Measurements from ENCODE around the gene PCSK7.

The PCSK7 gene

GRCh38 chr11:117197006-117197405 lies 34.9 kb downstream of the PCSK7 start (continued):
- TF ChIP-seq ZNF626 (tag by site-specific recombination; IDR thresholded peaks at IDR 0.05) (no peak), ZNF248 (tag by site-specific recombination; IDR thresholded peaks at IDR 0.05) (no peak)

- H3K4me1 ChIP-seq (ENCODE audit: control insufficient read depth, insufficient read depth, low read length) = no peaks in the 10 kb centered on the region
- ChIA-PET CTCF (no interaction called here), POLR2A (no interaction called here)
- peaks cover 0 to 48% of the 10 kb centered on the region in 2 experiments; a peak in 1 of 3 replicates for H3K36me3 ChIP-seq (ENCODE audit: control insufficient read depth in 2 of 2, insufficient read depth in 1 of 2, low read length in 2 of 2)
- H3K4me3 ChIP-seq (ENCODE audit: low read depth, low read length) = no peak overlapping the region
- TF ChIP-seq, protein P1, sequence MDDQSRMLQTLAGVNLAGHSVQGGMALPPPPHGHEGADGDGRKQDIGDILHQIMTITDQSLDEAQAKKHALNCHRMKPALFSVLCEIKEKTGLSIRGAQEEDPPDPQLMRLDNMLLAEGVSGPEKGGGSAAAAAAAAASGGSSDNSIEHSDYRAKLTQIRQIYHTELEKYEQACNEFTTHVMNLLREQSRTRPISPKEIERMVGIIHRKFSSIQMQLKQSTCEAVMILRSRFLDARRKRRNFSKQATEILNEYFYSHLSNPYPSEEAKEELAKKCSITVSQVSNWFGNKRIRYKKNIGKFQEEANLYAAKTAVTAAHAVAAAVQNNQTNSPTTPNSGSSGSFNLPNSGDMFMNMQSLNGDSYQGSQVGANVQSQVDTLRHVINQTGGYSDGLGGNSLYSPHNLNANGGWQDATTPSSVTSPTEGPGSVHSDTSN (CRISPR knock-in tag; IDR thresholded peaks at IDR 0.05) = no peak
- TF ChIP-seq ZNF514 (tag by site-specific recombination; IDR thresholded peaks at IDR 0.05) (no peak), SCRT2 (tag by site-specific recombination; IDR thresholded peaks at IDR 0.05) (no peak), SCRT1 (tag by site-specific recombination; IDR thresholded peaks at IDR 0.05; ENCODE audit: borderline replicate concordance) (no peak), ZNF10 (tag by site-specific recombination; IDR thresholded peaks at IDR 0.05) (no peak), ZFP37 (tag by site-specific recombination; IDR thresholded peaks at IDR 0.05) (no peak), ZNF548 (tag by site-specific recombination; IDR thresholded peaks at IDR 0.05) (no peak), ZNF175 (tag by site-specific recombination; IDR thresholded peaks at IDR 0.05) (no peak), ZNF398 (tag by site-specific recombination; IDR thresholded peaks at IDR 0.05) (no peak)
- TF ChIP-seq, protein P2, sequence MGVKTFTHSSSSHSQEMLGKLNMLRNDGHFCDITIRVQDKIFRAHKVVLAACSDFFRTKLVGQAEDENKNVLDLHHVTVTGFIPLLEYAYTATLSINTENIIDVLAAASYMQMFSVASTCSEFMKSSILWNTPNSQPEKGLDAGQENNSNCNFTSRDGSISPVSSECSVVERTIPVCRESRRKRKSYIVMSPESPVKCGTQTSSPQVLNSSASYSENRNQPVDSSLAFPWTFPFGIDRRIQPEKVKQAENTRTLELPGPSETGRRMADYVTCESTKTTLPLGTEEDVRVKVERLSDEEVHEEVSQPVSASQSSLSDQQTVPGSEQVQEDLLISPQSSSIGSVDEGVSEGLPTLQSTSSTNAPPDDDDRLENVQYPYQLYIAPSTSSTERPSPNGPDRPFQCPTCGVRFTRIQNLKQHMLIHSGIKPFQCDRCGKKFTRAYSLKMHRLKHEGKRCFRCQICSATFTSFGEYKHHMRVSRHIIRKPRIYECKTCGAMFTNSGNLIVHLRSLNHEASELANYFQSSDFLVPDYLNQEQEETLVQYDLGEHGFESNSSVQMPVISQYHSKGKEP (tag by site-specific recombination; IDR thresholded peaks at IDR 0.05) = no peak
- H3K27ac ChIP-seq (ENCODE audit: extremely low read depth, low read depth, low read length) = no peak overlapping the region
- no peaks in the 10 kb centered on the region for H3K9me3 ChIP-seq (ENCODE audit: control insufficient read depth, insufficient read depth, low read depth, low read length)
Observed at GRCh38 chr11:117195761-117196160, 36.1 kb downstream of the PCSK7 start.

GRCh38 chr11:117195258-117195657 lies 36.6 kb downstream of the PCSK7 start:
- H3K4me1 ChIP-seq (ENCODE audit: control insufficient read depth, insufficient read depth, low read length) = no peaks in the 10 kb centered on the region
- CTCF ChIA-PET = interaction anchor here (1.7 kb wide), 1 partner anchor 14 kb away, joined by 14 read pairs; no protein-coding TSS in a partner anchor
- H3K36me3 ChIP-seq (ENCODE audit: control insufficient read depth in 2 of 2, insufficient read depth in 1 of 2, low read length in 2 of 2) = peaks cover 0 to 53% of the 10 kb centered on the region in 2 experiments; a peak in 1 of 3 replicates
- no peaks in the 10 kb centered on the region for H3K9me3 ChIP-seq (ENCODE audit: control insufficient read depth, insufficient read depth, low read depth, low read length)
- no peak overlapping the region for H3K4me3 ChIP-seq (ENCODE audit: low read depth, low read length)
- TF ChIP-seq ZNF510 (tag by site-specific recombination; IDR thresholded peaks at IDR 0.05; ENCODE audit: insufficient replicate concordance) (no peak), ZNF521 (tag by site-specific recombination; IDR thresholded peaks at IDR 0.05) (no peak), ZNF10 (tag by site-specific recombination; IDR thresholded peaks at IDR 0.05) (no peak), ZNF473 (tag by site-specific recombination; IDR thresholded peaks at IDR 0.05) (no peak)
- POLR2A ChIA-PET = interaction anchor here (0.8 kb wide), 1 partner anchor 25 kb away, joined by 3 read pairs; no protein-coding TSS in a partner anchor
- H3K27ac ChIP-seq (ENCODE audit: extremely low read depth, low read depth, low read length) = no peak overlapping the region

DNA sequence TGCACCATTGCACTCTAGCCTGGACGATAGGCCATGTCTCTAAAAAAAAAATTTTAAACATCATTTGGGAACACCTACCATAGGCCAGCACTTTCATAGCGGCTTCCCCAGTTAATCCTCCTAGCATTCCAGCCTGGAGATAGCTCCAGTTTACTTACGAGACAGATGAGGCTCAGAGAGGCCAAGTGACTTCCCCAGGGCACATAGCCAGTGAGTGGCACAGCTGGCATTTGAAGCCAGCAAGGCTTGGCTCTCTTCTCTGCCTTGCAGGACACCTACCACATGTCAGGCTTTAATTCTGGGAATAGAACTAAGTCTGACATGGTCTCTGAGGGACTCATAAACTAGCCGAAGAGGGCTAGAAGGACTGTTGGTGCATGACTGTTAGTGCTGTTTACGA lies 37.6 kb downstream of the PCSK7 start:
- CTCF ChIA-PET = interaction anchor here (1.7 kb wide), 1 partner anchor 13 kb away, joined by 14 read pairs; no protein-coding TSS in a partner anchor
- POLR2A ChIA-PET = no interaction called here

More for the DNA sequence above, 37.6 kb downstream of the PCSK7 start:
- no peaks in the 10 kb centered on the region for H3K4me1 ChIP-seq (ENCODE audit: control insufficient read depth, insufficient read depth, low read length)
- no peak overlapping the region for H3K27ac ChIP-seq (ENCODE audit: extremely low read depth, low read depth, low read length)
- no peaks in the 10 kb centered on the region for H3K9me3 ChIP-seq (ENCODE audit: control insufficient read depth, insufficient read depth, low read depth, low read length)
- no peak overlapping the region for H3K4me3 ChIP-seq (ENCODE audit: low read depth, low read length)
- TF ChIP-seq ZNF658 (tag by site-specific recombination; IDR thresholded peaks at IDR 0.05) (no peak), ZNF184 (tag by site-specific recombination; IDR thresholded peaks at IDR 0.05) (no peak), ZSCAN23 (tag by site-specific recombination; IDR thresholded peaks at IDR 0.05) (no peak), RBAK (tag by site-specific recombination; IDR thresholded peaks at IDR 0.05) (no peak), TRIM28 (IDR thresholded peaks at IDR 0.05; ENCODE audit: borderline replicate concordance, low read length) (no peak), WT1 (tag by site-specific recombination; IDR thresholded peaks at IDR 0.05) (no peak), ZSCAN16 (tag by site-specific recombination; IDR thresholded peaks at IDR 0.05) (no peak)
- peaks cover 0 to 62% of the 10 kb centered on the region in 2 experiments; a peak in 1 of 3 replicates for H3K36me3 ChIP-seq (ENCODE audit: control insufficient read depth in 2 of 2, insufficient read depth in 1 of 2, low read length in 2 of 2)

Measured in HEK293 (cell line).